ENCODE measurements around the gene SLC25A42. TPM values are rescaled to one million over a fixed set of nuclear protein-coding genes. Genes with fewer than 3 reads are reported as not detected.
"Not testable (repeated sequence)": the region's sequence is repeated elsewhere in the genome, so short reads cannot be mapped to it uniquely, and the experiment has no call there.

Gene SLC25A42
- polyA plus RNA-seq, 2 donors, result 4.1 to 4.2 TPM

DNA sequence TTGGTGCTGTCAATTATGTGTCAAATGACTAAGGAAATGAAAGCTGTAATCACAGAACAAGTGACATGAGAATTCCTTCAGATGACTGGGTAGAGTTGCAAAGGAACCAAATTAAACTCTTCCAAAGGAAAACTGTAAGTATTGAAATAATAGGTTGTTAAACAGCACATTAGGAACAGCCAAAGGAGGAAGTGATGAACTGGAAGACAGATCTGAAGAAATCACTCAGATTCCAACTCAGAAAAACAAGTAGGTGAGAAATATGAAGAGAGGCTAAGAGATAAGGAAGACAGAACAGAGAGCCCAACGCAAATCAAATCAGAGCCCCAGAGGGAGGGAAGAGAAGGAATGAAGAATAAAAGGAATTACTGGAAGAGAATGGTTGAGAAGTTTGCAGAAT is 59.1 kb downstream of the SLC25A42 start:
- peaks cover 0 to 3% of the 10 kb centered on the region in 2 donors for H3K4me1 ChIP-seq (ENCODE audit: control insufficient read depth in 2 of 2, insufficient read depth in 2 of 2, low read length in 1 of 2)
- H3K27ac ChIP-seq (ENCODE audit: low read depth in 2 of 2, low read length in 1 of 2), result no peak overlapping the region
- 89 to 100% methylated on average over 1 of the region's 1 CpG for WGBS, 2 donors
- no peak overlapping the region for H3K4me3 ChIP-seq (ENCODE audit: low read depth in 1 of 2, low read length in 2 of 2)
- no peaks in the 10 kb centered on the region for H3K9me3 ChIP-seq (ENCODE audit: control insufficient read depth in 2 of 2, insufficient read depth in 1 of 2, low read depth in 1 of 2, low read length in 1 of 2)
- peaks cover 0 to 12% of the 10 kb centered on the region in 2 donors for H3K36me3 ChIP-seq (ENCODE audit: control insufficient read depth in 2 of 2, insufficient read depth in 2 of 2, low read length in 1 of 2)
- no peaks in the 10 kb centered on the region for H3K27me3 ChIP-seq (ENCODE audit: control insufficient read depth in 1 of 2, insufficient read depth in 2 of 2, low read length in 2 of 2)

DNA sequence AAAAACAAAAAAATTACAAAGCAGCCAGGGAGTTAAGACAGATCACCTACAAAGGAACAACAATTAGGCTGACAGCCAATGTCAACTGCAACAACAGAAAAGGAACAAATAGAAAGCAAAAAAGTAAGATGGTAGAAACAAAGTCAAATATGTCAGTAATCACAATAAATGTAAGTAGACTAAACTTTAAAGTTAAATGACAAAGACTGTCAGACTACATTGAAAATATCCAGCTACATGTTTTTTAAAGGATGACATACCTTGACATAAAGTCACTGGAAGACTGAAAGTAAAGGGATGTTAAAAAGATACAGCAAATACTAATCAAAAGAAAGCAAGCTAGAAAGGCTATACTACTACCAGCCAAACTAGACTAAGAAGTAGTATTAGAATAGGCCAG is 59.6 kb downstream of the SLC25A42 start:
- Histone ChIP-seq H3K27me3 (ENCODE audit: control insufficient read depth in 1 of 2, insufficient read depth in 2 of 2, low read length in 2 of 2) (no peaks in the 10 kb centered on the region), H3K4me3 (ENCODE audit: low read depth in 1 of 2, low read length in 2 of 2) (no peak overlapping the region), H3K4me1 (ENCODE audit: control insufficient read depth in 2 of 2, insufficient read depth in 2 of 2, low read length in 1 of 2) (peaks cover 0 to 3% of the 10 kb centered on the region in 2 donors), H3K27ac (ENCODE audit: low read depth in 2 of 2, low read length in 1 of 2) (no peak overlapping the region), H3K36me3 (ENCODE audit: control insufficient read depth in 2 of 2, insufficient read depth in 2 of 2, low read length in 1 of 2) (peaks cover 0 to 12% of the 10 kb centered on the region in 2 donors), H3K9me3 (ENCODE audit: control insufficient read depth in 2 of 2, insufficient read depth in 1 of 2, low read depth in 1 of 2, low read length in 1 of 2) (no peaks in the 10 kb centered on the region)

DNA sequence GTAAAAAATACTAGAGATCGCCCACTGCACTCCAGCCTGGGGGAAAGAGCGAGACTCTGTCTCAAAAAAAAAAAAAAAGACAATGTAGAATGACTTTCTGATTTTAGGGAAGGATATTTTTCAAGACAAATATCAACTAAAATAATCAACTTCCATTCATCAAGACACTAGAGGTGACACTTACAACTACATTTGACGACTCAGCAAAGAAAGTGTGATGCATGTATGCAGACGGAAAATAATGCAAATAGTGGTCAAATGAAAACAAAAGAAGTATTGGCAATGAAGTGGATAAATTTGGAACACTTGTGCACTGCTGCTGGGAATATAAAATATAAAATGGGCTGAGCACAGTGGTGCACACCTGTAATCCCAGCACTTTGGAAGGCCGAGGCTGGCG is 62.3 kb downstream of the SLC25A42 start:
- Histone ChIP-seq H3K4me1 (ENCODE audit: control insufficient read depth in 2 of 2, insufficient read depth in 2 of 2, low read length in 1 of 2) (no peaks in the 10 kb centered on the region), H3K36me3 (ENCODE audit: control insufficient read depth in 2 of 2, insufficient read depth in 2 of 2, low read length in 1 of 2) (peaks cover 0 to 4% of the 10 kb centered on the region in 2 donors), H3K4me3 (ENCODE audit: low read depth in 1 of 2, low read length in 2 of 2) (no peak overlapping the region), H3K27me3 (ENCODE audit: control insufficient read depth in 1 of 2, insufficient read depth in 2 of 2, low read length in 2 of 2) (no peaks in the 10 kb centered on the region), H3K27ac (ENCODE audit: low read depth in 2 of 2, low read length in 1 of 2) (no peak overlapping the region), H3K9me3 (ENCODE audit: control insufficient read depth in 2 of 2, insufficient read depth in 1 of 2, low read depth in 1 of 2, low read length in 1 of 2) (no peaks in the 10 kb centered on the region)
- WGBS, 2 donors, result 95% methylated on average over 6 of the region's 6 CpGs

DNA sequence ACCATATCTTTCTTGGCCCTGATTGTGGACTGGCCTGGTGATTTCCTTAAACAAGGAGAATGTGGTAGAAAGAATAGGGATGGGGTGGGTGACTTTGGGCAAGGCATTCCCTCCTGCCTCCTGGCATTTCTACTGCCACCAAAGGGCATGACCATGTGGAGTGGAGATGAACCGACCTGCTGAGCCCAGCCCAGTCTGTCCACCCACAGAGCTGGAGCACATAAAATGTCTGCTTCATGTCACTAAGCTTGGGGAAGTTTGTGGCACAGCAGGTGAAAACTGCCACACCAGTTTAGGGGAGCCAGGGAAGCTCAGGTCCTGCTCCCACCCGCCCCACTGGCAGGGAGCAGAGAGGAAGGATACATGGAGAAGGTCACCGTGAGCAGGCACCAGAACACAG is 68.2 kb downstream of the SLC25A42 start:
- Histone ChIP-seq H3K9me3 (ENCODE audit: control insufficient read depth in 2 of 2, insufficient read depth in 1 of 2, low read depth in 1 of 2, low read length in 1 of 2) (peaks cover 6 to 8% of the 10 kb centered on the region in 2 donors), H3K27ac (ENCODE audit: low read depth in 2 of 2, low read length in 1 of 2) (no peak overlapping the region), H3K4me3 (ENCODE audit: low read depth in 1 of 2, low read length in 2 of 2) (no peak overlapping the region), H3K36me3 (ENCODE audit: control insufficient read depth in 2 of 2, insufficient read depth in 2 of 2, low read length in 1 of 2) (peaks cover 0 to 9% of the 10 kb centered on the region in 2 donors), H3K4me1 (ENCODE audit: control insufficient read depth in 2 of 2, insufficient read depth in 2 of 2, low read length in 1 of 2) (peaks cover 1 to 4% of the 10 kb centered on the region in 2 donors), H3K27me3 (ENCODE audit: control insufficient read depth in 1 of 2, insufficient read depth in 2 of 2, low read length in 2 of 2) (no peaks in the 10 kb centered on the region)
- WGBS, 2 donors, result 82 to 96% methylated on average over 3 of the region's 3 CpGs

DNA sequence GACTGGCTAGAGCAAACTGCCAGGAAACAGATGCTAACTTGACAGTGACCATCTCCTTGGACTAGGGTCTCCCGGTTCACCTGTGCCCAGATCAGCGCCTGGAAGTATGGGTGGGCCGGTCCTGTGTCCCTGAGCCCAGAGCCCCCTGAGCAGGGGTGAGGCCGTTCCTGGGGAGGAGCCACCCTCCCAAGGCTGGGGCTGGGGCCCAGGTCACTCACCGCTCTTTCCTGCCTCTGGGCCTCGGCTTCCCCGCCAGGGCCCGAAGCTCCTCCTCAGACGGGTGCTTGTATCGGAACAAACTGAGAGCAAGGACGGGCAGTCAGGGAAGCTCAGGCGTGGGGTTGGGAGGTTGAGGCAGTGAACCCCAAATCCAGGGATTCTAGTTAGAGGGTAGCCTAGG is 69.1 kb downstream of the SLC25A42 start:
- Histone ChIP-seq H3K4me1 (ENCODE audit: control insufficient read depth in 2 of 2, insufficient read depth in 2 of 2, low read length in 1 of 2) (peaks cover 4 to 7% of the 10 kb centered on the region in 2 donors), H3K27me3 (ENCODE audit: control insufficient read depth in 1 of 2, insufficient read depth in 2 of 2, low read length in 2 of 2) (no peaks in the 10 kb centered on the region), H3K36me3 (ENCODE audit: control insufficient read depth in 2 of 2, insufficient read depth in 2 of 2, low read length in 1 of 2) (peaks cover 0 to 9% of the 10 kb centered on the region in 2 donors), H3K27ac (ENCODE audit: low read depth in 2 of 2, low read length in 1 of 2) (no peak overlapping the region), H3K9me3 (ENCODE audit: control insufficient read depth in 2 of 2, insufficient read depth in 1 of 2, low read depth in 1 of 2, low read length in 1 of 2) (peaks cover 6 to 8% of the 10 kb centered on the region in 2 donors), H3K4me3 (ENCODE audit: low read depth in 1 of 2, low read length in 2 of 2) (no peak overlapping the region)
- WGBS, 2 donors, result 98% methylated on average over 12 of the region's 12 CpGs

DNA sequence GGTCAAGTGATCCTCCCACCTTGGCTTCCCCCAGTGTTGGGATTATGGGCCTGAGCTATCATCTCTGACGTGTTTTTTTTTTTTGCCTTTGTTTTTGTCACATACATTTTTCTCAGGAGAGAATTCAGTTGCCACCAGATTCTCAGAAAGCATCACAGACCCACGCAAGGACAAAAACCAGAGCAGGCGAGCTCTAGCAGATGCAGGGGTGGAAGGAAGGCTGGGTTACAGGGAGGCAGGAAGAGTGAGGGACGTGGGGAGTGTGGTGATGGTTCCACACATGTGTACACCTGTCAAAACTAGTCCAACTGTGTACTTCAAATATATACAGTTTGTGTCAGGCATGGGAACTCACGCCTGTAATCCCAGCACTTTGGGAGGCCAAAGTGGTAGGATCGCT is 70.2 kb downstream of the SLC25A42 start:
- H3K4me3 ChIP-seq (ENCODE audit: low read depth in 1 of 2, low read length in 2 of 2), result no peak overlapping the region
- H3K9me3 ChIP-seq (ENCODE audit: control insufficient read depth in 2 of 2, insufficient read depth in 1 of 2, low read depth in 1 of 2, low read length in 1 of 2), result peaks cover 6 to 8% of the 10 kb centered on the region in 2 donors
- peaks cover 4 to 7% of the 10 kb centered on the region in 2 donors for H3K4me1 ChIP-seq (ENCODE audit: control insufficient read depth in 2 of 2, insufficient read depth in 2 of 2, low read length in 1 of 2)
- WGBS, 2 donors, result 83 to 87% methylated on average over 6 of the region's 6 CpGs
- peaks cover 0 to 9% of the 10 kb centered on the region in 2 donors for H3K36me3 ChIP-seq (ENCODE audit: control insufficient read depth in 2 of 2, insufficient read depth in 2 of 2, low read length in 1 of 2)
- no peak overlapping the region for H3K27ac ChIP-seq (ENCODE audit: low read depth in 2 of 2, low read length in 1 of 2)
- H3K27me3 ChIP-seq (ENCODE audit: control insufficient read depth in 1 of 2, insufficient read depth in 2 of 2, low read length in 2 of 2), result no peaks in the 10 kb centered on the region

DNA sequence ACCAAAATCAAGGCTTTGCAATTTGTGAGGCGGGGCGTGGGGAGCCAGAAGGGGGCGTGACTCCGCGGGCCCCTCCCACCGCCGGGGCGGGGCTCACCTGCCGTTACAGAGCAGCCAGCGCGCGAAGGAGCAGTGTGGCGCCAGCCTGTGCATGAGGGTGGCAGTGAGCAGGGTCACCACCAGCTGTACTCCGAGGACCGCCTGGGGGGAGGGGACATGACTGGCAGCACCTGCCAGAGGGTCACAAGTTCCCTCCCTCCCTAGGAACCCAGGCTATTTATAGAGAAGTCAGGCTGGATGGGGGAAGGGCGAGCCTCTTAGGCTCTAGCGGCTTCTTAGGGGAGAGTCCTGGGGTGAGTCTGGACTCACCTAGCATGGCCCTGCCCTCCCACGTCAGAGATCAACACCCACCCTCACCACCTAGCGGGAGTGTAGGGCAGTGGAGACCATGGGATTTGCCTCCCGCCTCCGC is 70.9 kb downstream of the SLC25A42 start:
- WGBS, 2 donors, result 35 to 43% methylated on average over 21 of the region's 21 CpGs
- peaks cover 6 to 8% of the 10 kb centered on the region in 2 donors for H3K9me3 ChIP-seq (ENCODE audit: control insufficient read depth in 2 of 2, insufficient read depth in 1 of 2, low read depth in 1 of 2, low read length in 1 of 2)
- H3K36me3 ChIP-seq (ENCODE audit: control insufficient read depth in 2 of 2, insufficient read depth in 2 of 2, low read length in 1 of 2), result peaks cover 0 to 9% of the 10 kb centered on the region in 2 donors
- no peaks in the 10 kb centered on the region for H3K27me3 ChIP-seq (ENCODE audit: control insufficient read depth in 1 of 2, insufficient read depth in 2 of 2, low read length in 2 of 2)
- H3K27ac ChIP-seq (ENCODE audit: low read depth in 2 of 2, low read length in 1 of 2), result no peak overlapping the region
- no peak overlapping the region for H3K4me3 ChIP-seq (ENCODE audit: low read depth in 1 of 2, low read length in 2 of 2)
- peaks cover 4 to 7% of the 10 kb centered on the region in 2 donors for H3K4me1 ChIP-seq (ENCODE audit: control insufficient read depth in 2 of 2, insufficient read depth in 2 of 2, low read length in 1 of 2)

DNA sequence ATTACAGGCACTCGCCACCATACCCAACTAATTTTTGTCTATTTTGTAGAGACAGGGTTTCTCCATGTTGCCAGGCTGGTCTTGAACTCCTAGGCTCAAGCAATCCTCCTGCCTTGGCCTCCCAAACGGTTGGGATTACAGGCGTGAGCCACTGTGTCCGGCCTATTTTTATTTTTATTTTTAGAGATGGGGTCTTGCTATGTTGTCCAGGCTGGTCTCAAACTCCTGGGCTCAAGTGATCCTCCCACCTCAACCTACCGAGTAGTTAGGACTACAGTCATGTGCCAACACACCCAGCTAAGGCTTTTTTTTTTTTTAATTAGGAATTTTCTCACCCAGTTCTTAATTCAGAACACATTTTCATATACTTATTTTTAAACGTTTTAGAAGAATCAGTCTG is 71.9 kb downstream of the SLC25A42 start:
- H3K36me3 ChIP-seq (ENCODE audit: control insufficient read depth in 2 of 2, insufficient read depth in 2 of 2, low read length in 1 of 2); H3K27ac ChIP-seq (ENCODE audit: low read depth in 2 of 2, low read length in 1 of 2); H3K4me3 ChIP-seq (ENCODE audit: low read depth in 1 of 2, low read length in 2 of 2); H3K9me3 ChIP-seq (ENCODE audit: control insufficient read depth in 2 of 2, insufficient read depth in 1 of 2, low read depth in 1 of 2, low read length in 1 of 2); H3K27me3 ChIP-seq (ENCODE audit: control insufficient read depth in 1 of 2, insufficient read depth in 2 of 2, low read length in 2 of 2); H3K4me1 ChIP-seq (ENCODE audit: control insufficient read depth in 2 of 2, insufficient read depth in 2 of 2, low read length in 1 of 2): not testable (repeated sequence)
- 80 to 88% methylated on average over 6 of the region's 6 CpGs for WGBS, 2 donors

DNA sequence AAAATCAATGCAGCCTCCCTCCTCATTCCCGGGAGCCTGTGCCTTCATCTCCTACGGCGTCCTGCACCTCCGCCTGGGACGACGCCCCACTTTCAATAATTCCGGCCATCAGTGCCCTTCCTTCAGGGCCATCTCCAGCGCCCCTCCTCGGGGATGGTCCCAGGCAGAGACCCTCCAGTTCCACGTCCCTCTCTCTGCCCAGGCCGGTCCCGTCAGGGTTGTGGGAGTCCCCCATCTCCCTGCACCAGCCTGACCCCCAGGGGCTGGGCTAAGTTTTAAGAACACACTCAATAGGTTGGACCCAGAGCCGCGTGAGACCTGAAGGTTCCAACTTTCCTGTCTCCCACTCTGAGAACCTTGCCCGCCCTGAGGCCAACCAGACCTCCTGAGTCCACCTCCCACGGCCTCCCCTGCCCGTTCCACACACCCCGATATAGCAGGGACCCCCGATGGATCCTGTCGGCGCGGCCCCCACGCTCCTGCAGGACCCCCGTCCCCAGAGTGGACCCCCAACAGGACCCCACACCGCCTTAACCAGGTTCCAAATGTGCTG is 73.8 kb downstream of the SLC25A42 start:
- peaks cover 0 to under 1% of the 10 kb centered on the region in 2 donors for H3K9me3 ChIP-seq (ENCODE audit: control insufficient read depth in 2 of 2, insufficient read depth in 1 of 2, low read depth in 1 of 2, low read length in 1 of 2)
- H3K4me3 ChIP-seq (ENCODE audit: low read depth in 1 of 2, low read length in 2 of 2), result peak overlapping the region; percentile 78 to 79
- peaks cover 4 to 7% of the 10 kb centered on the region in 2 donors for H3K4me1 ChIP-seq (ENCODE audit: control insufficient read depth in 2 of 2, insufficient read depth in 2 of 2, low read length in 1 of 2)
- no peaks in the 10 kb centered on the region for H3K27me3 ChIP-seq (ENCODE audit: control insufficient read depth in 1 of 2, insufficient read depth in 2 of 2, low read length in 2 of 2)
- H3K27ac ChIP-seq (ENCODE audit: low read depth in 2 of 2, low read length in 1 of 2), result peak overlapping the region in 1 of 2 donors; percentile 48
- peaks cover 0 to 3% of the 10 kb centered on the region in 2 donors for H3K36me3 ChIP-seq (ENCODE audit: control insufficient read depth in 2 of 2, insufficient read depth in 2 of 2, low read length in 1 of 2)
- WGBS, 2 donors, result 12 to 13% methylated on average over 25 of the region's 25 CpGs
